Activated CD4-positive, alpha-beta T cell treated with anti-CD3 and anti-CD28 coated beads, Interleukin-2, amount 10 ng/mL, durations not matched to agents 7 days and 5 days (primary cell): ENCODE data around the gene CMIP. TPM values are rescaled to one million over a fixed set of nuclear protein-coding genes. Genes with fewer than 3 reads are reported as not detected.

Source experiments
- CTCF ChIA-PET: fragments of 350-600 bp; sonication (Branson Sonifier 250); formaldehyde crosslinking; loops from one replicate; lab custom pipeline; 2021; ENCODE audit warnings: antibody characterized with exemption; lab: Charles Lee
- POLR2A ChIA-PET: fragments of 350-600 bp; sonication (Branson Sonifier 250); formaldehyde crosslinking; loops from one replicate; lab custom pipeline; 2021; ENCODE audit warnings: antibody characterized with exemption; lab: Charles Lee
- DNase-seq: peaks from one replicate; pipeline ENCODE4 v3.0.0-alpha.2; 2020
- H3K27ac Mint-ChIP-seq: one replicate; pipeline ENCODE4 v1.8.0; 2021; ENCODE audit warnings: mild to moderate bottlenecking, moderate library complexity, mixed read lengths
- H3K27me3 Mint-ChIP-seq: one replicate; pipeline ENCODE4 v1.8.0; 2021; ENCODE audit warnings: mixed read lengths
- H3K36me3 Mint-ChIP-seq: one replicate; pipeline ENCODE4 v1.8.0; 2021; ENCODE audit warnings: low read depth, mixed read lengths
- H3K4me1 Mint-ChIP-seq: one replicate; pipeline ENCODE4 v1.8.0; 2021; ENCODE audit warnings: mixed read lengths
- H3K4me3 Mint-ChIP-seq: one replicate; pipeline ENCODE4 v1.8.0; 2021; ENCODE audit warnings: mild to moderate bottlenecking, moderate library complexity, mixed read lengths
- H3K9me3 Mint-ChIP-seq: one replicate; pipeline ENCODE4 v1.8.0; 2021; ENCODE audit warnings: mixed read lengths
- total RNA-seq, 2 experiments: library from RNA; stranded (reverse); gene quantifications; one replicate each; pipeline ENCODE4 v1.2.3, GENCODE V29; 2021

The CMIP gene
- total RNA-seq, 2 experiments from 2014 or later = 44.7 to 46.8 TPM

DNA sequence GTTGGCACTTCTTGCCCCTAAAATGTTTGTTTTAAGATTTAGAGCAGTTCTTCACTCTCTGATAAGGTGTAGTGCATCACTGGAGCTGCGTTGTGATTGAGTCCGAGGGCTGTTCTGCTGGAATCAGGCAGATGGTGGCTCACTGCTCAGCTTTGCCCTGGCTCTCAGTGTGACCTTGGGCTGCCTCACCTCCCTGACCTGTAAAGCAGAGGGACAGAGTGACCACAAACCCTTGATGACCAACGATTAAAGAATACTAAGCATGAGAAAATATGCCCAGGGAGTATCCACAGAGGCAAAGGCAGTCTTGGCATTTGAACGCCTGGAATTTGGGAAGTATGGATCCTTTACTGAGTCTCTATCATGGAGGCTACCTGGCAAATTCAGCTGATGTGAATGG is 18.1 kb downstream of the CMIP start:
- Mint-ChIP-seq H3K36me3 (peaks cover 20% of the 10 kb centered on the region), H3K9me3 (no peaks in the 10 kb centered on the region), H3K4me3 (no peak overlapping the region), H3K27ac (peak overlapping the region; percentile 6), H3K4me1 (peaks cover 40% of the 10 kb centered on the region), H3K27me3 (no peaks in the 10 kb centered on the region)
- CTCF ChIA-PET = interaction anchor here (1.6 kb wide), 1 partner anchor 23 kb away, joined by 4 read pairs; no protein-coding TSS in a partner anchor
- POLR2A ChIA-PET = interaction anchor here (0.7 kb wide), 1 partner anchor 171 kb away, joined by 9 read pairs; no protein-coding TSS in a partner anchor
- DNase-seq = no peak

GRCh38 chr16:81463296-81463890 is 18.8 kb downstream of the CMIP start:
- ChIA-PET CTCF (interaction anchor here (1.6 kb wide), 1 partner anchor 22 kb away, joined by 4 read pairs; no protein-coding TSS in a partner anchor), POLR2A (no interaction called here)
- no peaks in the 10 kb centered on the region for H3K9me3 Mint-ChIP-seq
- peaks cover 20% of the 10 kb centered on the region for H3K36me3 Mint-ChIP-seq
- H3K4me1 Mint-ChIP-seq = peaks cover 47% of the 10 kb centered on the region
- H3K27ac Mint-ChIP-seq = no peak overlapping the region
- H3K27me3 Mint-ChIP-seq = no peaks in the 10 kb centered on the region
- DNase-seq = no peak
- no peak overlapping the region for H3K4me3 Mint-ChIP-seq

GRCh38 chr16:81464279-81464678 is 19.7 kb downstream of the CMIP start:
- H3K4me3 Mint-ChIP-seq = no peak overlapping the region
- no peaks in the 10 kb centered on the region for H3K9me3 Mint-ChIP-seq
- H3K36me3 Mint-ChIP-seq = peaks cover 15% of the 10 kb centered on the region
- peaks cover 52% of the 10 kb centered on the region for H3K4me1 Mint-ChIP-seq
- no peak for DNase-seq
- no peak overlapping the region for H3K27ac Mint-ChIP-seq
- ChIA-PET CTCF (no interaction called here), POLR2A (no interaction called here)
- H3K27me3 Mint-ChIP-seq = no peaks in the 10 kb centered on the region

GRCh38 chr16:81465375-81465943 is 20.9 kb downstream of the CMIP start:
- no peak for DNase-seq
- H3K27me3 Mint-ChIP-seq = no peaks in the 10 kb centered on the region
- peaks cover 15% of the 10 kb centered on the region for H3K36me3 Mint-ChIP-seq
- H3K9me3 Mint-ChIP-seq = no peaks in the 10 kb centered on the region
- H3K27ac Mint-ChIP-seq = no peak overlapping the region
- POLR2A ChIA-PET = interaction anchor here (0.6 kb wide), 1 partner anchor 26 kb away, joined by 7 read pairs; no protein-coding TSS in a partner anchor
- peaks cover 62% of the 10 kb centered on the region for H3K4me1 Mint-ChIP-seq
- CTCF ChIA-PET = interaction anchor here (1.3 kb wide), 1 partner anchor 16 kb away, joined by 3 read pairs; no protein-coding TSS in a partner anchor
- H3K4me3 Mint-ChIP-seq = no peak overlapping the region

DNA sequence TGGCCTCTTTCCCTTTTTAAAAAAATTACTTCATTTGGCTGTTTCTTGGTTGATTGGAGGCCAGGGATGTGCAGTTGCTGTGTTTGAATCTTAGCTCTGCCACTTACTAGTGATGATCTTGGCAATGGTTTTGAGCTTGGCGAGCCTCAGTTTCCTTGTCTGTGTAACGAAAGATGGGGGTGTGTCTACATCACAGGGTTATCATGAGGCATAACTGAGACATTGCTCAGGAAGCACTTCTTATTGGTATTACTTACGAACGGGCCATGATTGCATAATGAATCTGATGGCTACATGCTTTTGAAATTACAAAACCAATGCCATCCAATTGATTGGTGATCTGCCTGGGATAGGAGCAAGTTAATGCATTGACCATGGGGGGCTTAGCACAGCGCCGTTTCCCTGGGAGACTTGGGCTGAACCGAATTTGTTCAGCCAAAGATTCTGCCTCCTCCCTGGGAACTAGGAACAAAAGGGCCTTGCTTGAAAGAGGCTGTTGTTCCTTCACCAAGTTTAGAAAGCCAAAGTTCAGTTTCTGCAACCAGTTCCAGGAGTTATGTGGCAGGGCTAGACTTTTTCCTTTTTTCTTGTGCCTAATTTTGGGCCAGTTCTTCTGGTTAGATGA is 21.9 kb downstream of the CMIP start:
- Mint-ChIP-seq H3K4me1 (peaks cover 64% of the 10 kb centered on the region), H3K27ac (peak overlapping the region; percentile 0), H3K4me3 (no peak overlapping the region), H3K36me3 (peaks cover 10% of the 10 kb centered on the region), H3K27me3 (no peaks in the 10 kb centered on the region), H3K9me3 (no peaks in the 10 kb centered on the region)
- no peak for DNase-seq
- POLR2A ChIA-PET = no interaction called here
- CTCF ChIA-PET = interaction anchor here (1.3 kb wide), 1 partner anchor 15 kb away, joined by 3 read pairs; no protein-coding TSS in a partner anchor

DNA sequence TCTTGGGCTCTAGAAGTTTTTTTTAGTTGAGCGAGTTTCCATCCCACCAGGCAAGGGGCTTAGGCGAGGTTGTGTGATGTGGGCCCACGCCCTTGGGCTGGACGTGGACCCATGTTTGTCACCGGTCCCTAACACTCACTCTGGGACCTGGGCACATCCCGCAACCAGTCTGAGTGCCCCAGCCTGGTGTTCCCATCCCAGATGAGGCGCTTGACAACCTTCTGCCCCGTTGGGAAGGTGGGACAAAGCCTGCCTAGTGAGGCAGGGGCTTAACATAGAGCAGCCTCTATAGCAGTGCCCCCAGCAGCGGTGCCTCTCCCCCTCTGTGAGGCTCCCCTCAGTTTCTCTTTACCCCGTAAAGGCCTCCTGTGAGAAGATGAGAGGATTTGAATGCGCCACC is 22.5 kb downstream of the CMIP start:
- CTCF ChIA-PET = interaction anchor here (0.6 kb wide), 2 partner anchors 60 to 271 kb away, joined by 3 read pairs; no protein-coding TSS in a partner anchor
- H3K27ac Mint-ChIP-seq = no peak overlapping the region
- H3K4me1 Mint-ChIP-seq = peaks cover 68% of the 10 kb centered on the region
- H3K4me3 Mint-ChIP-seq = no peak overlapping the region
- POLR2A ChIA-PET = no interaction called here
- no peaks in the 10 kb centered on the region for H3K27me3 Mint-ChIP-seq
- H3K36me3 Mint-ChIP-seq = peaks cover 16% of the 10 kb centered on the region
- DNase-seq = no peak
- no peaks in the 10 kb centered on the region for H3K9me3 Mint-ChIP-seq

GRCh38 chr16:81467815-81468214 is 23.2 kb downstream of the CMIP start:
- peaks cover 69% of the 10 kb centered on the region for H3K4me1 Mint-ChIP-seq
- CTCF ChIA-PET = interaction anchor here (0.6 kb wide), 2 partner anchors 60 to 270 kb away, joined by 3 read pairs; no protein-coding TSS in a partner anchor

GRCh38 chr16:81468269-81468902 is 23.8 kb downstream of the CMIP start:
- POLR2A ChIA-PET = no interaction called here
- peak overlapping the region; percentile 85 for H3K27ac Mint-ChIP-seq
- peaks cover 75% of the 10 kb centered on the region for H3K4me1 Mint-ChIP-seq
- H3K9me3 Mint-ChIP-seq = no peaks in the 10 kb centered on the region
- H3K27me3 Mint-ChIP-seq = no peaks in the 10 kb centered on the region
- H3K36me3 Mint-ChIP-seq = peaks cover 20% of the 10 kb centered on the region
- no peak for DNase-seq
- CTCF ChIA-PET = interaction anchor here (0.6 kb wide), 1 partner anchor 405 kb away, joined by 5 read pairs; no protein-coding TSS in a partner anchor
- no peak overlapping the region for H3K4me3 Mint-ChIP-seq

More at GRCh38 chr16:81467815-81468214, 23.2 kb downstream of the CMIP start:
- Mint-ChIP-seq H3K36me3 (peaks cover 18% of the 10 kb centered on the region), H3K4me3 (no peak overlapping the region), H3K27me3 (no peaks in the 10 kb centered on the region), H3K27ac (no peak overlapping the region), H3K9me3 (no peaks in the 10 kb centered on the region)
- no peak for DNase-seq
- POLR2A ChIA-PET = no interaction called here

DNA sequence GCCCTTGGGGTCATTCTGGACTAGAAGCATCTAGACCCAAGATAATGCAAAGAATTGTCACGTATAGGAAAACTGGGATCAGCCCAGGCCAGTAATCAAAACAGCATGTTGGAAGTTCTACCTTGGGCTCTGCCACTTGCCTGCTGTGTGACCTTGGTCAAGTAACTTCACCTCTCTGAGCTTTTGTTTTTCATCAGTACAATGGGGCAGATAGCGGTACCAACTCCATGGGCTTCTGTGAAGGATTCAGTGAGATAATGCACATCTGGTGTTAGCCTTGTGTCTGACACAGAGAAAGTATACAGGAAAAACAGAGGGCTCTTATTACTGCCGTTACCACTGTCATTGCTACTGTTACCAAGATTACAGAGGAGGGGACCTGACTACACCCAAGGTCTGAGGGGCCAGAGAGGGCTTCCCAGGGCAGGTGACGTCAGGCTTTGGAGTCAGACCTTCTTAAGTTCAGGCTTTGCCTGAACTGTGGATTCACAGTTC is 24.6 kb downstream of the CMIP start:
- no peak for DNase-seq
- ChIA-PET POLR2A (interaction anchor here (0.8 to 1.3 kb wide), 2 partner anchors 10 to 23 kb away, joined by 3 to 4 read pairs; no protein-coding TSS in a partner anchor), CTCF (interaction anchor here (0.6 to 1.7 kb wide), 3 partner anchors 10 to 406 kb away, joined by 3 to 5 read pairs (median 4); no protein-coding TSS in a partner anchor)
- Mint-ChIP-seq H3K27me3 (no peaks in the 10 kb centered on the region), H3K36me3 (peaks cover 17% of the 10 kb centered on the region), H3K4me3 (peak overlapping the region; percentile 66), H3K27ac (peak overlapping the region; percentile 85), H3K4me1 (peaks cover 75% of the 10 kb centered on the region), H3K9me3 (no peaks in the 10 kb centered on the region)

GRCh38 chr16:81469710-81470535 is 25.3 kb downstream of the CMIP start:
- Mint-ChIP-seq H3K27ac (peak overlapping the region; percentile 85), H3K9me3 (no peaks in the 10 kb centered on the region), H3K27me3 (no peaks in the 10 kb centered on the region), H3K4me1 (peaks cover 69% of the 10 kb centered on the region), H3K36me3 (peaks cover 12% of the 10 kb centered on the region), H3K4me3 (peak overlapping the region; percentile 66)
- ChIA-PET POLR2A (interaction anchor here (0.8 to 1.3 kb wide), 2 partner anchors 9 to 24 kb away, joined by 3 to 4 read pairs; no protein-coding TSS in a partner anchor), CTCF (interaction anchor here (1.0 to 1.7 kb wide), 3 partner anchors 9 to 26 kb away, joined by 3 to 4 read pairs (median 3); no protein-coding TSS in a partner anchor)
- peak; percentile 60 for DNase-seq

DNA sequence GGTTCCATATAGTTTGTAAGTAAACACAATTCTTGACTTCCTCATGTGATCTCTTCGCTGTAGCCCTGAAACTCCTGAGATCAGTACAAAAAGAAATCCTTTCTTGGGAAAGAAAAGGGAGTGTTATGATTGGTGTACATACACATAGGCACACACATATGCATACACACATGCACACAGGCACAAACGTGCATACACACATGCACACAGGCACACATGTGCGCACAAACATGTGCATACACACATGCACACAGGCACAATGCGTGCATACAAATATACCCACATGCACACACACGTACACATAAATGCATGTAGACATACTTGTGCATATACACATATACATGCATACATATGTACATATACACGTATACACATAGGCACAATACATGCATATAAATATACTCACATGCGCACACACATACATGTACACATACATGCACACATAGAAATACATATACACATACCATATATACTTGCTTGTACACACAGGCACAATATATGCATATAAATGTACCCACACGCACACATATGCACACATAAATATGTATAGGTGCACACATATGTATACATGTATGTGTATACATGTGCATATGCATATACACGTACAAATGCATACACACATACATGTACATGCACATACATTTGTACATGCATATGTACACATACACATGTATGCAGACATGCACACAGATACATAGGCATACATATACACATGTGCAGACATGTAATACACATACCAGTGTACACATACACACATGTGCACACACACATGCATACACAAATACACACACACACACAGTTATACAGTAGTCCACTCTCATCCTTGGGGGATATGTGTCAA is 26.4 kb downstream of the CMIP start:
- no peaks in the 10 kb centered on the region for H3K27me3 Mint-ChIP-seq
- H3K27ac Mint-ChIP-seq = peak overlapping the region; percentile 85
- CTCF ChIA-PET = interaction anchor here (1.7 kb wide), 1 partner anchor 8 kb away, joined by 3 read pairs; no protein-coding TSS in a partner anchor
- no peak for DNase-seq
- POLR2A ChIA-PET = no interaction called here
- H3K9me3 Mint-ChIP-seq = no peaks in the 10 kb centered on the region
- peaks cover 75% of the 10 kb centered on the region for H3K4me1 Mint-ChIP-seq
- H3K36me3 Mint-ChIP-seq = peaks cover 18% of the 10 kb centered on the region
- peak overlapping the region; percentile 66 for H3K4me3 Mint-ChIP-seq
